NCI-H146 (cell line): ENCODE data around the gene FGD3.
"Not testable (repeated sequence)": the region's sequence is repeated elsewhere in the genome, so short reads cannot be mapped to it uniquely, and the experiment has no call there.

Experiments used
- DNase-seq: peaks from one replicate; lab custom pipeline; 2025; lab: John Stamatoyannopoulos, UW

The FGD3 gene, protein sequence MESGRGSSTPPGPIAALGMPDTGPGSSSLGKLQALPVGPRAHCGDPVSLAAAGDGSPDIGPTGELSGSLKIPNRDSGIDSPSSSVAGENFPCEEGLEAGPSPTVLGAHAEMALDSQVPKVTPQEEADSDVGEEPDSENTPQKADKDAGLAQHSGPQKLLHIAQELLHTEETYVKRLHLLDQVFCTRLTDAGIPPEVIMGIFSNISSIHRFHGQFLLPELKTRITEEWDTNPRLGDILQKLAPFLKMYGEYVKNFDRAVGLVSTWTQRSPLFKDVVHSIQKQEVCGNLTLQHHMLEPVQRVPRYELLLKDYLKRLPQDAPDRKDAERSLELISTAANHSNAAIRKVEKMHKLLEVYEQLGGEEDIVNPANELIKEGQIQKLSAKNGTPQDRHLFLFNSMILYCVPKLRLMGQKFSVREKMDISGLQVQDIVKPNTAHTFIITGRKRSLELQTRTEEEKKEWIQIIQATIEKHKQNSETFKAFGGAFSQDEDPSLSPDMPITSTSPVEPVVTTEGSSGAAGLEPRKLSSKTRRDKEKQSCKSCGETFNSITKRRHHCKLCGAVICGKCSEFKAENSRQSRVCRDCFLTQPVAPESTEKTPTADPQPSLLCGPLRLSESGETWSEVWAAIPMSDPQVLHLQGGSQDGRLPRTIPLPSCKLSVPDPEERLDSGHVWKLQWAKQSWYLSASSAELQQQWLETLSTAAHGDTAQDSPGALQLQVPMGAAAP

DNA sequence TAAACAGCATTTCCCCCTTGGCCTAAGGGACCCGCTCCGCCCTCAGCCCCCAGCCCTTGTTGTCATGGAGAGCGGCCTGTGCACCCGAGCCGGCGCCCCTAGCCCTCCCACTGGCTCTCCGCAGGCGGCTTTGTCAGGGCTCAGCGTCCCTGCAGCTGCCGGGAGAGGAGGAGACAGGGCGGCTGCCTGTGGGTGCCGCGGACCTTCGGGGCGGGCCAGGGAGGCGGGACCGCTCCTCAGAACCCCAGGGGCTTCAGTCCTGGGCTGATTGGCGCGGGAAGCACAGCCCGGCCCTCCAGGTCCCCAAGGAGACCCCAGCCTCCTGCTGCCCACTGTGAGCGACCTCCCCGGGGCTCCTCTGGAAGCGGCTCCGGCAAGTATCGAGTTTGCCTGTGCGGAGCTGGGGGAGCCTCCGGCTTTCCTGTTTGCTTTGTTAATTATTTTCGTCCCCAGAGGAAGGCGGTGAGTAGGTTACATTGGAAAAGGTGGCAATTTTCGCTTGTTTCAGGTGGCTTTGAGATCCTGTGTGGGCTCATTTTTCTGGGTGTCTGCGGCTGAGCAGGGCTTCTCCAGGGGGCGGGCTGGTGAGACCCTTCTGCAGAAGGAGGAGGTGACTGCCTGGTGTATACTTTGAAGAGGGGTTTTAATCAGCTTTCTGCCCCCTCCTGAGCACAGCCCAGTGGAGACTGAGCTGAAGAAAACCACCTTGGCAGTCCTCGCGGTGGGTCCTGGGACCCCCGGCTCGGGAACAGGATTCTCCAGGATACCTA lies at the start of gene FGD3:
Gene FGD3 (plus strand): TSS at position 256 of the 770 bp plus-strand sequence. CDS start 28,734 bp downstream, outside the sequence.
- peak; percentile 88 for DNase-seq

DNA sequence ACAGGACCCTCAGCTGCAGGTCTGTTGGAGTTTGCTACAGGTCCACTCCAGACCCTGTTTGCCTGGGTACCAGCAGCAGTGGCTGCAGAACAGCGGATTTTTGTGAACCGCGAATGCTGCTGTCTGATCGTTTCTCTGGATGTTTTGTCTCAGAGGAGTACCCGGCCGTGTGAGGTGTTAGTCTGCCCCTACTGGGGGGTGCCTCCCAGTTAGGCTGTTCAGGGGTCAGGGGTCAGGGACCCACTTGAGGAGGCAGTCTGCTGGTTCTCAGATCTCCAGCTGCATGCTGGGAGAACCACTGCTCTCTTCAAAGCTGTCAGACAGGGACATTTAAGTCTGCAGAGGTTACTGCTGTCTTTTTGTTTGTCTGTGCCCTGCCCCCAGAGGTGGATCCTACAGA lies 42.2 kb upstream of the FGD3 start:
- DNase-seq, result not testable (repeated sequence)

DNA sequence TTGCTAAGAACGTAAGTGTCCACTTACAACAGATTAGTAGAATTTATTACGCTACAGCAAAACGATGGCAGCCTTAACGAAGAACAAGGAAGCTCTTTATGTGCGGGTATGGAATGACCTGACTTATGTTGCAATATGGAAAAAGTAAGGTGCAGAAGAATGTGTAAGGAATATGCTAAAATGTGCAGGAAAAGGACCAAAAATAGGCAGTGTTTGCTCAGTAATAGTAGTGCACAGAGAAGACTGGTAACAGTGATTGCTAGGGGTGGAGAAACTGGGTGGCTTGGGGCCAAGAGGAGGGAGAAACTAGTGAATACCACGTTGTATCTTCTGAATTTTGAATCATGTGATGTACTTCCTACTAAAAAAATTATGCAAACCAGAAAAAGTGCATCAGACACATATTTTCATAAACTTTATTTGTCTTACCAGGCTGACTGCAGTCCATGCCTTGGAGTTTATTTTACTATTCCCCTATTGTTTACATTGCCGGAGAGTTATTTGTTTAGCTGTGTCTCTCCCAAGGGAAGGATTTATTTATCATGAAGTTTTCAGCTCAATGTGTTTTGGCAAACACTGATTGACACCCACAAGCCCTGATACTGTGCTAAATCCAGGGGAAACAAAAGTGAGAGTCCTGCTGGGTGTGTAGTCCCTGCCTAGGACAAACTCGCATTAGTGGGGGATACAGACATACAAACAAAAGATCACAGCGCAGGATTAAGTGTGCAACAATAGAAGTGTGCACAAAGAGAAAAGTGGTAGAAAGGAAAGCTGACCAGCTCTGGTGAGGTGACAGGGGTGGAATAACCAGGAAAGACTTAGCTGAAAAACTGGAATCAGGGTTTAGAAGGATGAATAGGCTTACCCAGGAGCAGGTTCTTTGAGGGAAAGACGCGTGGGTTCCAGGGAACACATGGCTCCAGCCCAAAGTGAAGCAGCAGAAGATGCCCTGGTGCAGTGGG lies 35.5 kb upstream of the FGD3 start:
- peak; percentile 6 for DNase-seq

DNA sequence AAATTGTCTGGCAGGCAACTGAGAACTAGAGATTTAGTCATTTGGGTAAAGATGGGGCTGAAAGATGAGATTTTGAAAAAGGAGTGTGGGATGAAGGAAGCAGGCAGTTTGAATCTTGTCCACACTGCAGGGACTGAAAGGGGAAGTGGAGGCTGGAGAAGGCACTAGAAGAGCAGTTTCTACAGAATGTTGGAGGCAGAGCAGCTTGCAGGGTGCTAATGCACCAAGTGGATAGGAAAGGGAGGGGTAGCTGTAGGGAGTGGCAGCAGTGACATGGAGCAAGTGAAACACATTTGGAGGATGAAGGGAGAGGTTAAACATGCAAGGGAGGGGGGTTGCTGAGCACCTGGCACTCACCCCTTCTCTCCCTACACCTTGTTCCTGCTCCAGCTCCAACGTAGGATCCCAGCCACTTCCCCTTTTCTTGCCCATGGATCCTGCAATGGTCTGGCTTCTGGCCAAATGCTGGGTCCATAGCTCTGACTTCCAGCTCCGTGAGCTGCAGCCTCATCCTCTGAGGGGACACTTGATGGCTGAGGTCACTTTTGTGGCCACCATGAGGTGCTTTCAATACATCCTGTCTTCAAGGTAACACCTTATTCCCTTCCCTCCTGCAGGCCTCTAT lies 30.0 kb upstream of the FGD3 start:
- DNase-seq, result no peak

DNA sequence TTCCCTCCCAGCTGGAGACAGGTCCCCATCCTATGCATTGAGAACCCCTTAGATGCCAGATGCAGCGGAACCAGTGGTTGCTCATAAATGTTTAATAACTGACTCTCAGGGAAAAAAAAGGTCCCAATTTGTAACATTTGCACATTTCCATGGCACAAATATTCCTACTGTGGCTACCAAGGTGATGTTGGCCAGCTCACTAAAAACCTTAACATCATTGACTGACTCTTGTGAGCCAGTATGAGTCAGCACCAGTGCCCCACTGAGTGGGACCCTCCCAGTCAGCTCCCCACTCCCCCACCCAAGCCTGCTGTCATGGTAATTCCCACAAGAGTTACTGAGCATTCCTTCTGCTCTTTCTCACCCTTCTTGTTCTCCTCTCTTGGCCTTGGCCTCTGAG lies 26.9 kb upstream of the FGD3 start:
- no peak for DNase-seq

DNA sequence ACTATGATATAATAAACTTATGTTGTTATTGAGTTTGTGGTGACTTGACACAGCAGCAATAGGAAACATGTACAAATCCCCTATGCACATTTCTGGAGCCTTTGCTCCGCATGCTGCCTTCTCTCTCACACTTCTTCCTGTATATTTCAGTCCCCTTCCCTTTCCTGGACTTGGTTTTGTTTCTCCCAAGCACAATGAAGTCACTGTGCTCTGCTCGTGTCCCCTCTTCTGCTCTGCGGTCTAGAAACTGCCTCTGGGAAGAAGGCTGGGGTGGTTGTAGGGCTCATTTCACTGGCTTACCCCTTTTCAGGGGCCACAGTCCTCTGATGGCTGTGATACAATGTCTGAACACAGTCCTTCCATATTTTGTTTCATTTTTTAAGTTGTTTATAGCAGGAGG lies 15.7 kb upstream of the FGD3 start:
- no peak for DNase-seq

DNA sequence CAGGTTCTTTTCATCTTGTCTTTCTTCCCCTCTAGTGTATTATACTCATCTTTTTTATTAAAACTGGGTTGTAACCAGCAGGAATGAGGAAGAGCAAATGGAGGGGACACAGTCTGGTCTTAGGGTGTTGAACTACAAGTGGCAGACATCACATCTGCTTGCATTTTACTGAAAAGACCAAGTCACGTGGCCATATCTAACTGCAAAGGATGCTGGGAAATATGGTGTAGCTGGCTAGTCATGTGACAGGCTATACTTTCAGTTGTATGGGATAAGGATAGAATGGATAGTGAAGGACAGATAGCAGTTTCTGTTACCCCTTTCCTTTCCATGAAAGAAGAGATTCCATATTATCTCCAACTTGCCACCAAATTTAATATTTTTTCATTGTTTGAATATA lies 13.0 kb upstream of the FGD3 start:
- DNase-seq, result no peak

DNA sequence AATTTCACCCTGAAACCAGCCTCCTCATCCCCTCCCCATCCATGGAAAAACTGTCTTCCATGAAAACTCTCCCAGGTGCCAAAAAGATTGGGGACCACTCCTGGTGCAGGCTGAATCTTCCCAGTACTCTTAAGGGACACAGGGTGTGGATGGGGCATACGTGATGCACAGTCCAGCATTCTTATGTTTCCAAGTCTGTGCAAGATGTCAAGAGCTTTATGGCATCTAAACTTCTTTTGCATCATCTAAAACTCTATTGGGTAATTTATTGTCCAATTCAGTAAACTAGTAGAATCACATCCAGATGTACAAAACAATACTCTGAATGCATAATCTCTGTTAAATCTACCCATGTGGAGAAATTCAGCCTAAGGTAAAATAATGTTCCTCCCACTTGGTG lies 9.3 kb upstream of the FGD3 start:
- DNase-seq, result no peak

DNA sequence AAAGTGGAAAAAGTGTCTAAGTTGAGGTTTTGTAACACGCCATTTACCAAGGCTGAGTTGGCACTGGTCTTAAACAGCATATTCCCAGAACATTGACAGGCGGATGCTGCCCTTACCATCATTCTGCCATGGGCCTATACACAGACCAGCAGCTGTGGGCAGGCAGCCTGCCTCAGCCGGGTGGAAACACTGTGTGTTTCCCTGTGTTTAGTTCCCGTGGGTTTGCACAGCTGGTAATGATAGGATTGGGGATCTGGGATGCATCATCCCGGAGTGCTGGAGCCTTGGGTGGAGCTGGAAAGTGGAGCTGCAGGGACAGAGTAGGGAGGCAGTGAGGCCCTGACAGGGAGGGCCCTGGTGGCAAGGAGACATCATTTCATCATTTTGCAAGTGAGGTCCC lies 5.5 kb upstream of the FGD3 start:
- DNase-seq, result no peak

DNA sequence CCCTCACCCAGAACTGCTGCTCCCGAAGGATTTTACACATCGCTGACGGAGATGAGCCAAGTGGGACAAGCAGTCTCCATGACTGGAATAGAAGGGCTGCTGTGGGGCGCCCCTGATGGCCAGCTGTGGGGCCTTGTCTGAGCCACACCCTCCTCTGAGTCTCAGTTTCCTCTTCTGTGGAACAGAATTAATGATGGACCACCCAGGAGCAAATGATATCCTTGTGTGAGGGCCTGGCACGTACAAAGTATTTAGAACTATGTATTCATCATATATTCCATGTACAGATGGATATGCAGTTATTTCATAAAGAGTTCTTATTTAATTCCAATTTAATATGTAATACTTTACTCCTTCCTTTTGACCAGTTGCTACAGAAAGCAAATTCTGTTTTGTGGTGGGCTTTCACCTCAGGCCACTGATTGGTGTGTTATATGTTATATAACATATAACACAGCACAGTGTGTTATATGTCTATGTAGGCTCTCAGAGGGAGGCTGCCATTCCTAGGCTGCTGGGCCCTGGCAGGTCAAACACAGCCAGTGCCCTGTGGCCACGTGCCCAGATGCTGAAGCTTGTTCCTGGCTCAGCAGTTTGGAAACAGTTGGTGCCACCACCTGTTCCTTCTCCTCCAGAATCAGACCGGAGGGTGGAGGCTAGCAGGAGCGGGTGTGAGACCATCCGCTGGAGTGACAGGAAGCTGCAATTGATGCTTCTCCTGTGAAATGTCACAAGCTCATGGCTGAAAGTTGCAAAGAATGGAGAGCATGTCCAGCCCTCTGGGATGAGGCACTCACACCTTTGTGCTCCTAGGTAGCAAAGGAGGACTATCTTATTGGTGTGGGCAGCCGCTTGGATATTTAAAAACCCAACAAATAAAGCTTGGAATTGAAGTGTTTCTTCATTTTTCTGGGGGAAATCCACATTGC lies 4.4 kb upstream of the FGD3 start:
- DNase-seq, result no peak

DNA sequence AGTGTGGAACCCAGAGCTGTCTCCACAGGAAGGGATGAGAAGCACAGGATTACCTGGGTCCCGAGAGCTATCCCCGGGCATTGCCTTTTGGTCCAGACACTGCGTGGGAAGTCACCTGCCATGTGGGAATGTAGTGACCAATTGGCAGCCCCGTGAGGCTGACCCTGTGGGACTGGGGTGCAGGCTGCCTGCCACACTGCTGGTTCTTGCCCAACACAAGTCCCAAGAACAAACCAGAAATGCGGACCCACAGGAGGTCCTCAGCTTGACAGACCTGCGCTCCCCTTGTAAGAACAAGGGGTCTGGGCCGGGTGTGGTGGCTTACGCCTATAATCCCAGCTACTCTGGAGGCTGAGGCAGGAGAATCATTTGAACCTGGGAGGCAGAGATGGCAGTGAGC lies 2.4 kb upstream of the FGD3 start:
- no peak for DNase-seq

DNA sequence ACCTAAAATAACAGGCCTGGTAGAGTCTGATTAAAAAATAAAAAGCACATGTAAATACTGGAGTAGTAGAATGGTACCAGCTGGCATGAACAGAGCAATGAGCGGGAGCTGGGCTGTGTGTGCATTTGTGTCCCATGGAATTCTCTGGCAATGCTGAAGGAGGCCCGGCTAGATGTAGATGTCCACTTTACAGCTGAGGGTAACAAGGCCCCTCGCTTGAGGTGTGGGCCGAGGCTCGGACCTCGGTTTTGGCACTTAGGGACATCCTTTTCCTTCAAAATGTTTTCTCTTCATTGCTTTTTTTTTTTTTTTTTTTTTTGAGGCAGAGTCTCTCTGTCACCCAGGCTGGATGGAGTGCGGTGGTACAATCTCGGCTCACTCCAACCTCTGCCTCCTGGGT lies 1.5 kb upstream of the FGD3 start:
- no peak for DNase-seq

DNA sequence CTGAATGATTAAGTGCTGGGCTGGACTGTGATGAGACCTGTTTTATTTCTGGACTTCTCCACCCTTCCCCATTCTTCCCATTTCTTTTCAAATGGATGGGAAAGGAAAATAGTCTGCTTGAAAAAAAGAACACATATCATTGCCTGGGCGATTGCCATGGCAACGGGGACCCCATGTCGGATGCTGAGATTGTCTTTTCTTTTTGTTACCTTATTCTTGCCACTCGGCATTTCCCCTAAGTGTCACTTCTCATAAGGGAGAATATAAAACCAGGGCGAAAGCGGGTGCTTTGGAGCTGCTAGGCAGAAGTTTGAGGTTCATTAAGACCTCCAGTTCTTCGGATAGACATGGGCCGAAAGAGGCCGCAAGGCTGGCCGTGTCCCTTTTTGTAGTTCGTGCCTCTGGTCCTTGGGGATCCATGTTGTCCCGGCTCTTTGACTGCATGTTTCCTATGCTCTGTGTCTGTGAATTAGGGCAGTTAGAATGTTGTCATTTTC lies 763 bp downstream of the FGD3 start:
- DNase-seq, result peak; percentile 19

DNA sequence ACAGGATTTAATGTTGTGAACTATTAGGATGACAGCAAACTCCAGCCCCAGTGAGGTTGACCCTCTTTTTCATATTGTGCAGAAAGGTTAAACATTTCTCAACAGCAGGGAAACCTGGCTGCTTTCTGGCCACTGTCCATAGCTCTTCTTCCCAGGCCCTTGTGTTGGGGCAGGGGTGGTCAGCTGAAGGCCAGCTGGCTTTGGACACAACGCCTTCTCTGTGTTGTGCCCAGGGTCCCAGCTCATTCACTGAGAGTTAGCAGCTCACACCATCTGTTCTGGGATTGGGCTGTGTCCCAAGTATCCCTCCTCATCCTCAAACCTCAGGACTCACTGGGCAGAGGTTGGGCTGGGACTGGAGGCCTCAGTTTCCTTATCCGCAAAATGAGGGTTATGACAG lies 1.3 kb downstream of the FGD3 start:
- DNase-seq, result no peak

DNA sequence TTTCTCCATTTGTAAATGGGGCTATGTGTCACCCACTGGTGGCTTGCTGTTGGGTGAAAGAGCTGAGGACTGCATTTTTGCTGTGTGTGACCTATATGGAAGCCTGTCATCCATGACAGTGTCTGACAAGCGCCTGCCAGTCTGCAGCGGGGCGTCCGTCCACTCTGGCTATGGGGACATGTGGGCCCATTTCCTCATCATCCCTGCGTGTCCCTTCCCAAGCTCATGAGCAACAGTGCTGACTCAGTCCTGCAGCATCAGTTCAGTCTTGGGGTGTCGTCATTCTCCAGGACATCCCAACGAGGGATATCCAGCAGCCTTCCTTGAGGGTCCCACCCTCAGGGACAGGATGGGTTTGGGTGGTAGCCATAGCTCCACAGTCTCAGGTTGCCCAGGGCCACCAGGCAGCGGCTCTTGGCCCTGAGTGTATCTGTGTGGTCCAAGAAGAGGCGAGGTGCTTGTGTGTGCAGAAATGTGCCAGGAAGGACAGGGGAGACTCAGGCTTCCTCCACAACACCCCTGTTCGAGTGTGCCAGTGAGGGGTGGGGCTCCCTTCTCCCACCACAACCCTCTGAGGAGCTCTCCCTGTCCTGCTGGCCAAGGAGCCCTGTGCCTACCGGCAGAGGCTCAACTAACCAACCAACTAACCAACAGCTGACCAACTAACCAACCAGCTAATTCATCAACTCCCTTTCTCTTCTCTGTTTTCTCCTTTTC lies 2.1 kb downstream of the FGD3 start:
- no peak for DNase-seq

DNA sequence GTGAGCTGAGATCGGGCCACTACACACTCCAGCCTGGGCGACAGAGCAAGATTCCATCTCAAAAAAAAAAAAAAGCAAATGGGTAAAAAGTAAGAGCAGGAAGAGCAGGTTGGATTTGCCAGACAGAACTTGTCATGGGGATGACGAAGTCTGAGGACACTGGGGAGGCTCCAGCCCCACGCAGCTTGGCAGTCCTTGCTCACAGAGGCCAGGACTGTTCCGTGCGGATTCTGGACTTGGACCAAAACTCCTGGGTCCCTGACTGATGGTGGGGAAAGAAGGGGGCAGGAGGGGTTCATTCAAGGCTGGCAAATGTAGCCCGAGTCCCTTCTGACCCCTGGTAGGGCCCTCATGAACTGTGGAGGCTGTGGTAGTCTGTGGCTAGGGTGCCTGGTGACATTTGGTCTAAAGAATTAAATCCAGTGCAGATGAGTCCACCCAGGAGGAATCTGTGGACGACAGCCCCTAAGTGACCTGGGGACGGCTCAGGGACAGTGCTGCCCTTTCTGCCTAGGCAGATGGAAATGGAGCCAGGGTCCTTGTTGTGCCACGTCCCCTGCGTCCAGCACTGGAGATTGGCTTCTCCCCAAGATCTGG lies 3.1 kb downstream of the FGD3 start:
- no peak for DNase-seq

DNA sequence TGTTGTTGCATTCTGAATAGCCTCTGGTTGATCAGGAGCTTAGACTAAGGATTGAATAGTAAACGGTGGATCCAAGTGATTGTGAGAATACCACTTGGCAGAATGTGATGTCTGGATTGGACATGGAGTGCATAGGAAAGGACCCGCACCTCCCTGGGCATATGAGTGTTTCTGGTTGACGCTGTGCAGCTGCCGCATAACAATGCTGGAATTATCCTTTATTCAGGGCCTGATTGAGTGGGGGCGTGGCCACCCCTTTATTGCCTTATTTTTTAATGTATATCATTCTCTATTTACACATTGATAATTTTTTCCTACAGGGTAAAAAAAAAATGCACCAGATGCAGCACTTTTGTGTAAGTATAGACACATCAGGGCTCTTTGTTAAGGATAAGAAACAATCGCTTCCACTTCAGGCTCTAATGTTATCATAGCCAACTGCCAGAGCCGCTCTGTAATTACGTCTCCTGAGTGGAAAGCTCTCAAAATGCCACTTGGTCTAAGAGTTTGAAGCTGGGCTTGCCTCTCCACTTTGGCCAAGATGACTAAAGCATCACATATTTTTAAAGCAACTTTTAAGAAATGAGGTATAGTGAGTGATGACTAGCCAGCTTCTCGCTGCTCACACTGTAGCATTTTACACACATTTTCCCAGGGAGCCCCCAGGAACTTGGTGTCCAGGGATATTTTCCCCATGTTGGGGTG lies 5.7 kb downstream of the FGD3 start:
- DNase-seq, result peak; percentile 75
